RWPE2 (cell line): ENCODE measurements around the gene IBSP.

Experiments used
- ATAC-seq: fragments of 200-7000 bp; cut with Tn5 transposase; 3 replicates; pipeline ENCODE4 v1.9.1; 2021; ENCODE audit warnings: low read depth
- DNase-seq: peaks from one replicate; pipeline ENCODE4 v3.0.0-alpha.2; 2020; ENCODE audit warnings: low spot score
- H3K27ac ChIP-seq: fragments of 450-650 bp; 2 replicates; pipeline ENCODE4 v1.5.1; 2017; ENCODE audit warnings: mild to moderate bottlenecking; ENCODE audit not compliant: poor library complexity, severe bottlenecking
- H3K27me3 ChIP-seq: fragments of 250-450 bp; sonication (Bioruptor Pico); 2 replicates; pipeline ENCODE4 v1.5.1; 2021; ENCODE audit warnings: mild to moderate bottlenecking, moderate library complexity; ENCODE audit not compliant: insufficient read depth, poor library complexity, severe bottlenecking
- H3K36me3 ChIP-seq: fragments of 250-450 bp; sonication (Bioruptor Pico); 2 replicates; pipeline ENCODE4 v1.5.1; 2020; ENCODE audit warnings: low read depth, mild to moderate bottlenecking, moderate library complexity
- H3K4me1 ChIP-seq: fragments of 250-450 bp; sonication (Bioruptor Pico); 2 replicates; pipeline ENCODE4 v1.5.1; 2021; ENCODE audit warnings: mild to moderate bottlenecking, moderate library complexity; ENCODE audit not compliant: insufficient read depth, poor library complexity, severe bottlenecking
- H3K4me3 ChIP-seq: fragments of 250-450 bp; sonication (Bioruptor Pico); 2 replicates; pipeline ENCODE4 v1.5.1; 2021; ENCODE audit warnings: mild to moderate bottlenecking, moderate library complexity; ENCODE audit not compliant: severe bottlenecking
- H3K9me3 ChIP-seq: fragments of 250-450 bp; sonication (Bioruptor Pico); 2 replicates; pipeline ENCODE4 v1.5.1; 2021; ENCODE audit warnings: mild to moderate bottlenecking, moderate library complexity; ENCODE audit not compliant: severe bottlenecking
- TF ChIP-seq, protein P1 (sequence below): fragments of 450-650 bp; IDR thresholded peaks from one replicate; pipeline ENCODE4 v1.5.1; 2017; ENCODE audit warnings: mild to moderate bottlenecking, moderate library complexity; ENCODE audit not compliant: poor library complexity, severe bottlenecking

Gene IBSP

DNA sequence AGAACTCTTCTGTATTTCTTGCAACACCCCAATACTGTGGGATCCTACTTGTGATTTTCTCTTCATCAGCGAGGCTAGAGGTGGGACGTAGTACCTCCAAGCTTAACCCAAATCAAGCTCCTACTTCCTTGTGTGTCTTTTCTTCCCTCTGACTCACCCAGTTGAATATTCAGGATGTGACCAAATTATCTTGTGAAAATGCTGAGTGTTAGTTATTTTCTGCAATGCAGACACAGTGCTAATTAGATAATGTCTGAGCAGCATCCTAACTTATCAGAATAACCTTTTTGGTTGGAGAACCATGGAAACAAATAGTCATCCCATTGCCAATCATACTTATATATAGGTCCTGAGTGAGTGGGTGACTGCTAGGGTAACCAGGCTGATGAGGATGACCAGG, 35.8 kb downstream of the IBSP start:
- no peaks in the 10 kb centered on the region for H3K9me3 ChIP-seq
- DNase-seq (no peak), ATAC-seq (no peak)
- H3K27me3 ChIP-seq = no peaks in the 10 kb centered on the region
- no peaks in the 10 kb centered on the region for H3K4me1 ChIP-seq
- H3K4me3 ChIP-seq = no peak overlapping the region
- no peak overlapping the region for H3K27ac ChIP-seq
- H3K36me3 ChIP-seq = no peaks in the 10 kb centered on the region
- TF ChIP-seq, protein P1, sequence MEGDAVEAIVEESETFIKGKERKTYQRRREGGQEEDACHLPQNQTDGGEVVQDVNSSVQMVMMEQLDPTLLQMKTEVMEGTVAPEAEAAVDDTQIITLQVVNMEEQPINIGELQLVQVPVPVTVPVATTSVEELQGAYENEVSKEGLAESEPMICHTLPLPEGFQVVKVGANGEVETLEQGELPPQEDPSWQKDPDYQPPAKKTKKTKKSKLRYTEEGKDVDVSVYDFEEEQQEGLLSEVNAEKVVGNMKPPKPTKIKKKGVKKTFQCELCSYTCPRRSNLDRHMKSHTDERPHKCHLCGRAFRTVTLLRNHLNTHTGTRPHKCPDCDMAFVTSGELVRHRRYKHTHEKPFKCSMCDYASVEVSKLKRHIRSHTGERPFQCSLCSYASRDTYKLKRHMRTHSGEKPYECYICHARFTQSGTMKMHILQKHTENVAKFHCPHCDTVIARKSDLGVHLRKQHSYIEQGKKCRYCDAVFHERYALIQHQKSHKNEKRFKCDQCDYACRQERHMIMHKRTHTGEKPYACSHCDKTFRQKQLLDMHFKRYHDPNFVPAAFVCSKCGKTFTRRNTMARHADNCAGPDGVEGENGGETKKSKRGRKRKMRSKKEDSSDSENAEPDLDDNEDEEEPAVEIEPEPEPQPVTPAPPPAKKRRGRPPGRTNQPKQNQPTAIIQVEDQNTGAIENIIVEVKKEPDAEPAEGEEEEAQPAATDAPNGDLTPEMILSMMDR = no peak

DNA sequence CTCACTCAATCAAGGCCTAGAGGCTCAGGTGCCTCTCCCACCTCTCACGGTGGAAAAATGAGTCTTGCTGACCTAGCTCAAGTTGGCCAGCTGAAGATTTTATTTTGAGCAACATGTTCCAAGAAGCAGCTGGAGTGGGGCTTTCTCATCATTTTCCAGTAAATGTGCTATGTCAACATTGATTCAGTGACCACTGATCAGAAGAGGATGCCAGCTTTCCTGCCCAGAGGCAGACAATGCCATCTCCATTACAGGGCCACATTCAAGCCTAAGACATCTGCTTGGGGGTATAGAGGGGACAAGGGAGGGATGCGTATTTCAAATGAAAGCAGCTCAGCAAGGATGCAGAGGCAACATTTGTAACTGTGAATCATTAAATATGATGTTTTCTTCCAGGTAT, 36.4 kb downstream of the IBSP start:
- H3K4me1 ChIP-seq = no peaks in the 10 kb centered on the region
- H3K4me3 ChIP-seq = no peak overlapping the region
- H3K9me3 ChIP-seq = no peaks in the 10 kb centered on the region
- DNase-seq = no peak
- TF ChIP-seq, protein P1 = no peak
- no peaks in the 10 kb centered on the region for H3K36me3 ChIP-seq
- H3K27me3 ChIP-seq = no peaks in the 10 kb centered on the region
- ATAC-seq = no peak
- H3K27ac ChIP-seq = no peak overlapping the region

DNA sequence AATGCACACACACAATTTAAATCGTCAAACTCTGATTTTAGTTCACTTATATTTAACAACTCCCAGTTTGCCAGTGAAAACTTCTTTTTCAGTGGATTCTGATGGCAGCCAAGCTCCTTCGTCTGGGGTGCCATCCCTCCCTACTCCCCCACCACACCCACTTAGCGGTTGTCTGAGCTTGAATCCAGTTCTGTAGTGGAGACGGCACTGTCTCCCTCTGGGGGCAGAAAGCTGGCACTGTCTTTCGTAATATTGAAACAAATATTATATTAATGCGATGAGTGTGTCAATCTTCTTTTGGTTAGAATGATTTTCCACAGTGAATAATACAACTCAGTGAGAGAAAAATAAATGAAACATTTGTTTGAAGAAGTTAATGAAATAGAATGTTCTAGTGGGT, 38.9 kb downstream of the IBSP start:
- Histone ChIP-seq H3K27ac (no peak overlapping the region), H3K4me1 (no peaks in the 10 kb centered on the region), H3K4me3 (no peak overlapping the region), H3K27me3 (no peaks in the 10 kb centered on the region), H3K9me3 (no peaks in the 10 kb centered on the region), H3K36me3 (no peaks in the 10 kb centered on the region)
- ATAC-seq (no peak), DNase-seq (no peak)
- TF ChIP-seq, protein P1 = peak; percentile 30

DNA sequence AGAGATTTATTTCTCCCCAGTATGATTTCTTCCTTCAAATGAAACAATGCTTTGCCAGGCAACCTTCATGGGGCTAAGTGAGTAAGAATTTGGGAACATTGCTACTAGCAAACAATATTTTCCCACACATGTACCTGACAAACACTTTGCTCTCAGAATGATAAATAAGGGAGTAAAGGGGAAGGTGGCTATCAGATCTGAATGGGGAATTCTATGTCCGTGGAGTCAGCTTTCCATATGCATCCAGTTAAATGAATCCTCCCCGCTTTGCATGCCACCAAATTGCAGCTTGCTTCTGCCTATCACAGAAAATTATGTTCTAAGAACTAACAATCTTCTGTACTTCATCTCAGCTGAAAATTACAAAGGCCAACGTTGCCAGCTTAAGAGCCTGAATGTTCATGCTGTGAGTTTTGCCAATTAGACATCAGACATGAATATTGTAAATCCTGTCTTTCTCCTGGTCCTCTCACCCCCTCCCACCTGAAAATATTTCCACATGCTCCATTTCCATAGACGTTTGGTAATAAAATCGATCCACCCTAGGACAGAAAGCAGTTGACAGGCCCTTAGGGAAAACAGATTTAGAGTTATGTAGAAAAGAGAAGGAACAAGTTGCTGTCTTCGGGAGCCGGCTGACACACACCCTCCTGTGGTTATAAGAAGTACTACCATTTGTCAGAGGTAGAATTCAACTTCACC, 39.7 kb downstream of the IBSP start:
- no peak for DNase-seq
- H3K9me3 ChIP-seq = no peaks in the 10 kb centered on the region
- H3K27ac ChIP-seq = no peak overlapping the region
- no peaks in the 10 kb centered on the region for H3K27me3 ChIP-seq
- no peaks in the 10 kb centered on the region for H3K36me3 ChIP-seq
- ATAC-seq = no peak
- TF ChIP-seq, protein P1 = peak; percentile 82
- H3K4me1 ChIP-seq = peaks cover 1% of the 10 kb centered on the region
- no peak overlapping the region for H3K4me3 ChIP-seq

DNA sequence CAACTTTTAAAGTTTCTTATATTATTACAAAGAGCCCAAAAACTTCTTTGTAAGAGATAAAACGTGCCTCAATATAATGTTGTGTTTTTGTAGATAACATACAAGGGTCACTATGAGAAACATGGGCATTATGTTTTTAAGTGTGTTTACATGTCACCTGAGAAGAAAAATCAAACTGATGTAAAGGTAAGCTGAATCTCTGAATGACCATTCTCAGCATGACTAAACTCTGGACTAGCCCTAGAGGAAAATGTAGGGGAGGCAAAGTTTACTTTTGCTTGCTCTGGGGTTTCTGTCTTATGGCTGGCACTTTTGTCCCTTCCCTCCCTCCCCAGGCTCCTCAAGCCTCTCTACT, 40.2 kb downstream of the IBSP start:
- no peak for DNase-seq
- H3K36me3 ChIP-seq = no peaks in the 10 kb centered on the region

More for the DNA sequence above, 40.2 kb downstream of the IBSP start:
- no peaks in the 10 kb centered on the region for H3K9me3 ChIP-seq
- peaks cover 5% of the 10 kb centered on the region for H3K4me1 ChIP-seq
- TF ChIP-seq, protein P1 = peak; percentile 50
- no peak overlapping the region for H3K4me3 ChIP-seq
- H3K27me3 ChIP-seq = no peaks in the 10 kb centered on the region
- H3K27ac ChIP-seq = no peak overlapping the region
- no peak for ATAC-seq
